Tibial nerve (tissue), 4 donors: Measurements from ENCODE around the gene NCK1. TPM values are rescaled to one million over a fixed set of nuclear protein-coding genes. Genes with fewer than 3 reads are reported as not detected.

ENCODE experiments used
- DNase-seq, 2 donors: peaks; one replicate each; pipeline ENCODE4 v3.0.0-alpha.2; 2019; ENCODE audit warnings: low spot score in 2 of 2
- H3K27ac ChIP-seq, 4 donors: fragments of 200-600 bp; sonication (generic) in 3 of 4; one replicate each; pipeline ENCODE4 v1.5.1; 2017 to 2019; ENCODE audit warnings: mild to moderate bottlenecking in 1 of 4
- H3K27me3 ChIP-seq, 2 donors: fragments of 200-600 bp; sonication (generic) in 1 of 2; one replicate each; pipeline versions ENCODE4 v1.5.1 to v1.6.0; 2017 to 2019
- H3K36me3 ChIP-seq, 3 donors: fragments of 200-600 bp; sonication (generic); one replicate each; pipeline ENCODE4 v1.5.1; 2018 to 2019
- H3K4me1 ChIP-seq, 4 donors: fragments of 200-600 bp; sonication (generic) in 3 of 4; one replicate each; pipeline ENCODE4 v1.5.1; 2017 to 2019
- H3K4me3 ChIP-seq, 4 donors: fragments of 200-600 bp; sonication (generic) in 3 of 4; one replicate each; pipeline ENCODE4 v1.5.1; 2017 to 2019; ENCODE audit warnings: mild to moderate bottlenecking in 1 of 4, moderate library complexity in 1 of 4
- H3K9me3 ChIP-seq, 4 donors: fragments of 200-600 bp; sonication (generic) in 3 of 4; one replicate each; pipeline ENCODE4 v1.5.1; 2017 to 2019
- EP300 ChIP-seq, 2 donors: sonication (generic); formaldehyde crosslinking; IDR thresholded peaks; one replicate each; pipeline ENCODE4 v1.6.1; 2017; ENCODE audit warnings: antibody characterized with exemption in 2 of 2, mild to moderate bottlenecking in 1 of 2
- POLR2A ChIP-seq, 2 donors: fragments of 450-650 bp; IDR thresholded peaks; one replicate each; pipeline ENCODE4 v1.6.1; 2017; ENCODE audit warnings: antibody characterized with exemption in 2 of 2, mild to moderate bottlenecking in 2 of 2, moderate library complexity in 2 of 2
- WGBS, 2 donors: methylation state at CpG; one replicate each; pipeline ENCODE4 v1.1.5; 2018; 5-methylcytosine and 5-hydroxymethylcytosine counted together
- total RNA-seq, 4 donors: library from RNA; depleted of rRNA; stranded (reverse); fragments of >200 nt; gene quantifications; one replicate each; pipeline ENCODE4 v1.1.0, GENCODE V29; 2016
- TF ChIP-seq, protein P1 (sequence below), 5 experiments: fragments of 200-600 bp in 3 of 5; fragments of 450-650 bp in 2 of 5; sonication (generic) in 3 of 5; IDR thresholded peaks; one replicate each; pipeline ENCODE4 v1.5.1; 2016 to 2019; ENCODE audit warnings: antibody characterized with exemption in 5 of 5, mild to moderate bottlenecking in 3 of 5, moderate library complexity in 2 of 5

The NCK1 gene
- total RNA-seq: 100 to 1,000 TPM in 1 of 4 donors, 10 to 100 TPM in 3; 34.8 to 100 (median 42.2) TPM

DNA sequence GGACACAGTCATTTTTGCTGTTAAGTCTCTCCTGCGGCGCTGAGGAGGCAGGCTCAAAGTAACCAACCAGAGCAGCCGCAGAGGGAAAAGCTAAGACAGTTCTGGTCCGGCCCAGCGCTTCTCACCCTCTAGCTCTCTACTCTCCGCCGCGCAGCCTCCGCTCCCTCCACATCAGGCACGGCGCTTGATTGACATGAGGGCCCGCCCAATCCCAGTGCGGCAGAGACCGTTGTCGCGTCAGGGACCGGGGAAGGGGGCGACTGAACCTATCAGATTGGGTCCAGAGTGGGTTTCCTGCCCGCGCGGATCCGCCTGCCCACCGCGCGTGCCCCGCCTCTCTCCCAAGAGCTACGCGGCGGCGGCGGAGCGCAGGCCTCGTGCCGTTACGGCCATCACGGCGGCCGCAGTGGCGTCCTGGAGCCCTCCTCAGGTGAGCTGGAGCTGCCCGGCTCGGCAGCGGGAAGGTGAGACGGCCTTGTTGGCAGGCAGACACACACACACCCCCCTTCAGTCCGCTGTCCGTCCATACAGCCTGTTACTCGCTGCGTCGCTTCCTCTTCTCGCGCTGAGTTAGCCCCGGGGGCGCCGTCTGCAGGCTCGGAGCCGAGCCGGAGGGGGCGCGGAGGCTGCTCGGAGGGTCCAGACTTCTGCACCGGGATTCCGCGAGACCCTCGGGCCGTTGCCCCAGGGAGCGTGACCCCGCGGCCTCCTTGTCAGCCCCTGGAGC lies at the start of gene NCK1:
NCK1 (plus strand) TSS at position 319 of the 727 bp plus-strand sequence. CDS start 65,794 bp downstream, outside the sequence.
- WGBS, 2 donors: 1 to 2% methylated on average over 40 to 54 of the region's 67 CpGs
- Histone ChIP-seq H3K4me1 (peaks cover 0 to 25% (median 6%) of the 10 kb centered on the region in 4 donors), H3K27ac (peak within 1 kb of the TSS; percentile 90 to 98 (median 97)), H3K4me3 (peak within 1 kb of the TSS; percentile 87 to 99 (median 92)), H3K36me3 (no peaks in the 10 kb centered on the region), H3K27me3 (no peaks in the 10 kb centered on the region), H3K9me3 (no peaks in the 10 kb centered on the region)
- TF ChIP-seq, protein P1, sequence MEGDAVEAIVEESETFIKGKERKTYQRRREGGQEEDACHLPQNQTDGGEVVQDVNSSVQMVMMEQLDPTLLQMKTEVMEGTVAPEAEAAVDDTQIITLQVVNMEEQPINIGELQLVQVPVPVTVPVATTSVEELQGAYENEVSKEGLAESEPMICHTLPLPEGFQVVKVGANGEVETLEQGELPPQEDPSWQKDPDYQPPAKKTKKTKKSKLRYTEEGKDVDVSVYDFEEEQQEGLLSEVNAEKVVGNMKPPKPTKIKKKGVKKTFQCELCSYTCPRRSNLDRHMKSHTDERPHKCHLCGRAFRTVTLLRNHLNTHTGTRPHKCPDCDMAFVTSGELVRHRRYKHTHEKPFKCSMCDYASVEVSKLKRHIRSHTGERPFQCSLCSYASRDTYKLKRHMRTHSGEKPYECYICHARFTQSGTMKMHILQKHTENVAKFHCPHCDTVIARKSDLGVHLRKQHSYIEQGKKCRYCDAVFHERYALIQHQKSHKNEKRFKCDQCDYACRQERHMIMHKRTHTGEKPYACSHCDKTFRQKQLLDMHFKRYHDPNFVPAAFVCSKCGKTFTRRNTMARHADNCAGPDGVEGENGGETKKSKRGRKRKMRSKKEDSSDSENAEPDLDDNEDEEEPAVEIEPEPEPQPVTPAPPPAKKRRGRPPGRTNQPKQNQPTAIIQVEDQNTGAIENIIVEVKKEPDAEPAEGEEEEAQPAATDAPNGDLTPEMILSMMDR (IDR thresholded peaks at IDR 0.05): peak in 2 of 5 experiments; percentile 38 to 47
- TF ChIP-seq POLR2A (IDR thresholded peaks at IDR 0.05) (peak; percentile 61 to 94), EP300 (IDR thresholded peaks at IDR 0.05) (peak; percentile 31 to 98)
- peak; percentile 97 to 98 for DNase-seq

DNA sequence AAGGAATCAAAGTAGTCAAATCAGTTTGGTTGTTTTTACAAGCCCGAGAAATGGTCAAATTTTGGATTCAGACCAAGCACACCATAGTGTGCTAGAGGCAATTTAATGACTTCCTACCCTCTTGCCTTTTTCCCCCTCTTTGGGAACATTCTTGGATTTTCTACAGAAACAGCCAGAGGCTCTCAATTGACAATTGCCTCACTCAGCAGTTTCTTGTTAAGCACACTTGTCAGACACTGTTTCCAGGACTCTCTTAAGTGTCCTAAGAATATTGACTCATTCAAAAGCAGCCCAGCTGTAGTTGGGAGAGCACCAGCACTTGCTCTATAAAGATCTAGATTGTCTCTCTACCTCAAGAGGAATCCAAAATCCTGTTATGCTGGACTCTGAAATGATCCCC lies 44.6 kb upstream of the NCK1 start:
- Histone ChIP-seq H3K9me3 (no peaks in the 10 kb centered on the region), H3K4me1 (peaks cover 0 to 33% (median 14%) of the 10 kb centered on the region in 4 donors), H3K4me3 (no peak overlapping the region), H3K27ac (peak overlapping the region in 1 of 4 donors; percentile 32), H3K27me3 (peaks cover 0 to 6% of the 10 kb centered on the region in 2 donors), H3K36me3 (no peaks in the 10 kb centered on the region)
- WGBS, 2 donors: 11 to 26% methylated on average over 1 of the region's 1 CpG
- DNase-seq: no peak
- no peak for TF ChIP-seq POLR2A (IDR thresholded peaks at IDR 0.05)
- no peak for TF ChIP-seq EP300 (IDR thresholded peaks at IDR 0.05)
- TF ChIP-seq, protein P1 (IDR thresholded peaks at IDR 0.05): no peak

DNA sequence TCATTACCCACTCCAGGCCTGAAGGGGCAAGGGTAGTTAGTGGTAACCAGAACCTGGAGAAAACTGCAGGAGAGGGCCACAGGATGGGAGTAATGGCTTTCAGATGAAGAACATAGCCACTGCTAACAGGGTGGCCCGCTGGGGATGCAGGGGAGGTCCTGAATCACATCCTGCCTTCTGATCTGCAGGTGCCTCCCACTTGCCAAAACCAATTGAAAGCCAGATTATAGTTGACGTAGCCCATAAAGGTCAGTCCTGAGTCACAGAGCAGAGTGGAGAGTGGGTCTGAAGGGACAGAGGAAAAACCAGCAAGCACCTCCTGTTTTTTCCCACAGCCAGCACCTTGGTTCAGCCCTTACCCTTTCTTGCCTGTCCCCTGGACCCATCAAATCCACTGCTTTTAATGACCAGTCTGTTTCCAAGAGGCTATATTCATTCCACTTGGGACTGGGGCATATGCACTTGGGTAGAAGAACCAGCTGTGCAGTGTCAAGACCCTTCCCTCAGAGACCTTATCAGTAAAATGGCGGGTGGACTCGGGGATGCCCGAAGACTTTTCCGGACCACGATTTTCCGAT lies 43.7 kb upstream of the NCK1 start:
- Histone ChIP-seq H3K36me3 (no peaks in the 10 kb centered on the region), H3K4me1 (peaks cover 0 to 33% (median 14%) of the 10 kb centered on the region in 4 donors), H3K27ac (peak overlapping the region; percentile 53 to 90 (median 78)), H3K4me3 (peak overlapping the region; percentile 63 to 94 (median 77)), H3K9me3 (no peaks in the 10 kb centered on the region), H3K27me3 (peaks cover 0 to 6% of the 10 kb centered on the region in 2 donors)
- TF ChIP-seq, protein P1 (IDR thresholded peaks at IDR 0.05): no peak
- TF ChIP-seq POLR2A (IDR thresholded peaks at IDR 0.05): no peak
- TF ChIP-seq EP300 (IDR thresholded peaks at IDR 0.05): peak in 1 of 2 donors; percentile 12
- peak in 1 of 2 donors; percentile 29 for DNase-seq
- WGBS, 2 donors: 20 to 22% methylated on average over 8 of the region's 8 CpGs

DNA sequence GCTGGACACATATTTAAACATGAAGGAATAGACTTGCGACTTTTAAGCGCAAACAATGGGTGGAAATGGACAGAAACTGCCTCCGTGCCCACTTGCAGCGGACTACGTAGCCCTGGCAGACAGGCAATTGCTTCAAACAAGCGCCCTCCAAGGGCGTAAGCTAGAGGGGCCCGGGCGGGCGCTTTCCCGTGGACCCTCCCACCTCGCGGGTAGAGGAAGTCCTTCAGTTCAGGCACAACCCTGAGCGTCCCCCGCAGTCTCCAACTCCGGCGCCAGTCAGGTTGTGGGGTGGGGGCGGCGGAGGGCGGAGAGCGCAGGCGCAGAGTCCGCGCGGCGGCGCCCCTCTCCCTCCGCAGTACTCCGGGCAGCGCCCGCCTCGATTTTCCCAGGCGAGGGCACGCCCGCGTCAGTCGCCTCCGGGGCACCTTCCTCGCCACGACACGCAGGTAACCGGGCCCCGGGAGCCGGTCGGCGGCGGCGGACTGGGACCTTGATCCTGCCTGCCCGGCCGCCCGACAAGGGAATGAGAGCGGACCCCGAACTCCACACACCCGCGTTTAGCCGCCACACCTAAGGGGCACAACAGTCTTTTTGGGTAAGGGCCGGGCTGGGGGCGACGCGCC lies 43.1 kb upstream of the NCK1 start, which contains the start of gene SLC35G2:
SLC35G2 (plus strand) TSS at position 358 of the 623 bp plus-strand sequence. CDS start 35,335 bp downstream, outside the sequence.
- Histone ChIP-seq H3K4me1 (peaks cover 0 to 33% (median 14%) of the 10 kb centered on the region in 4 donors), H3K36me3 (no peaks in the 10 kb centered on the region), H3K4me3 (peak within 1 kb of the TSS; percentile 63 to 94 (median 77)), H3K27ac (peak within 1 kb of the TSS; percentile 53 to 90 (median 78)), H3K9me3 (peaks cover 0 to 3% (median under 1%) of the 10 kb centered on the region in 4 donors), H3K27me3 (peaks cover 0 to 6% of the 10 kb centered on the region in 2 donors)
- WGBS, 2 donors: 3 to 7% methylated on average over 4 to 16 of the region's 60 CpGs
- DNase-seq: peak in 1 of 2 donors; percentile 7
- TF ChIP-seq EP300 (IDR thresholded peaks at IDR 0.05) (no peak), POLR2A (IDR thresholded peaks at IDR 0.05) (peak in 1 of 2 donors; percentile 14)

DNA sequence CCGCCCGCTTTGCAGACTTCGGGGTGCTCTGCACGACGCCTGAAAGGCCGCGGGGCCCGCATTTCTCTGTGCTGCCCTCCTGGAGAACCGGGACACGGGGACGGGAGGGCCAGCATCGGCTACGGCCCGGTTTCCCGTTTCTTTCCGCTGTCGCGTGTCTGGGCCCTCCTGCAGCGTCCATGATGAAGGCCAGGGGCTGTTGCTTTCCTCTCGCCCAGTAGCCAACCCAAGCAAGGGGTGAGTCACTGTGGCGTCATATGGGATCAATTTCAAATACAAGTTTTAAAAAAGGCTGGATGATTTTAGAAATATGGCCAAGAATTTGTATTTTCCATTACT lies 42.6 kb upstream of the NCK1 start:
- DNase-seq: peak in 1 of 2 donors; percentile 25
- H3K4me3 ChIP-seq: peak overlapping the region; percentile 63 to 94 (median 77)
- H3K27ac ChIP-seq: peak overlapping the region; percentile 53 to 90 (median 78)
- H3K27me3 ChIP-seq: peaks cover 0 to 6% of the 10 kb centered on the region in 2 donors
- TF ChIP-seq EP300 (IDR thresholded peaks at IDR 0.05) (no peak), POLR2A (IDR thresholded peaks at IDR 0.05) (no peak)
- TF ChIP-seq, protein P1 (IDR thresholded peaks at IDR 0.05): no peak
- peaks cover 0 to 8% (median 3%) of the 10 kb centered on the region in 4 donors for H3K9me3 ChIP-seq
- no peaks in the 10 kb centered on the region for H3K36me3 ChIP-seq
- 1 to 2% methylated on average over 18 to 19 of the region's 21 CpGs for WGBS, 2 donors
- H3K4me1 ChIP-seq: peaks cover 0 to 33% (median 14%) of the 10 kb centered on the region in 4 donors
